Hepatocyte (in vitro differentiated cells): ENCODE data around the gene TCHP. TPM values are rescaled to one million over a fixed set of nuclear protein-coding genes. Genes with fewer than 3 reads are reported as not detected.
"Not testable (repeated sequence)": the region's sequence is repeated elsewhere in the genome, so short reads cannot be mapped to it uniquely, and the experiment has no call there.

Experiments used
- DNase-seq: peaks from one replicate; pipeline ENCODE4 v3.0.0-alpha.2; 2016; ENCODE audit warnings: low spot score
- H2AFZ ChIP-seq: fragments of 200-600 bp; sonication (generic); 2 replicates; pipeline ENCODE4 v1.6.0; 2016; ENCODE audit warnings: antibody characterized with exemption, mild to moderate bottlenecking
- H3K27ac ChIP-seq: fragments of 200-600 bp; sonication (generic); 2 replicates; pipeline ENCODE4 v1.5.1; 2016; ENCODE audit warnings: mild to moderate bottlenecking
- H3K27me3 ChIP-seq: fragments of 200-600 bp; sonication (generic); 2 replicates; pipeline ENCODE4 v1.6.1; 2016
- H3K36me3 ChIP-seq: fragments of 200-600 bp; sonication (generic); replicated peaks from 2 replicates; pipeline ENCODE4 v1.5.1; 2016; ENCODE audit warnings: low read depth; ENCODE audit not compliant: insufficient read depth
- H3K4me1 ChIP-seq: fragments of 200-600 bp; sonication (generic); 2 replicates; pipeline ENCODE4 v1.5.1; 2016; ENCODE audit warnings: mild to moderate bottlenecking, moderate library complexity; ENCODE audit not compliant: insufficient read depth
- H3K4me2 ChIP-seq: fragments of 200-600 bp; sonication (generic); 2 replicates; pipeline ENCODE4 v1.6.0; 2016
- H3K4me3 ChIP-seq: fragments of 200-600 bp; sonication (generic); 2 replicates; pipeline ENCODE4 v1.5.1; 2016; ENCODE audit warnings: mild to moderate bottlenecking
- H3K79me2 ChIP-seq: fragments of 200-600 bp; sonication (generic); 2 replicates; pipeline ENCODE4 v1.6.0; 2017; ENCODE audit warnings: mild to moderate bottlenecking
- H3K9me2 ChIP-seq: fragments of 200-600 bp; sonication (generic); replicated peaks from 2 replicates; pipeline ENCODE4 v1.6.0; 2017; ENCODE audit warnings: mild to moderate bottlenecking; ENCODE audit not compliant: insufficient read depth
- H3K9me3 ChIP-seq: fragments of 200-600 bp; sonication (generic); 2 replicates; pipeline ENCODE4 v1.5.1; 2016; ENCODE audit warnings: low read depth, mild to moderate bottlenecking
- H4K20me1 ChIP-seq: fragments of 200-600 bp; sonication (generic); 2 replicates; pipeline ENCODE4 v1.6.0; 2016; ENCODE audit warnings: mild to moderate bottlenecking; ENCODE audit not compliant: insufficient read depth, poor library complexity, severe bottlenecking
- EZH2 ChIP-seq: fragments of 200-600 bp; sonication (generic); IDR thresholded peaks from 2 replicates; pipeline ENCODE4 v1.6.1; 2016; ENCODE audit warnings: antibody characterized with exemption, mild to moderate bottlenecking, borderline replicate concordance
- EZH2phosphoT487 ChIP-seq: fragments of 200-600 bp; sonication (generic); IDR thresholded peaks from one replicate; pipeline ENCODE4 v1.6.1; 2018; ENCODE audit warnings: antibody characterized with exemption, mild to moderate bottlenecking, low read depth, moderate library complexity; ENCODE audit not compliant: unreplicated experiment, severe bottlenecking
- WGBS: methylation state at CpG from one replicate; pipeline ENCODE4 v1.1.6; 2016; ENCODE audit warnings: low lambda C conversion rate; ENCODE audit errors: missing lambda C conversion rate; 5-methylcytosine and 5-hydroxymethylcytosine counted together
- polyA plus RNA-seq: library from polyadenylated mRNA; unstranded; fragments of >200 nt; fragmentation: Nextera tagmentation; extraction: Ambion mirVana; gene quantifications from 2 replicates; pipeline ENCODE4 v1.2.1, GENCODE V29; 2016
- total RNA-seq: library from RNA; depleted of rRNA; stranded (reverse); fragments of >200 nt; gene quantifications from 2 replicates; pipeline ENCODE4 v1.2.3, GENCODE V29; 2014
- TF ChIP-seq, protein P1 (sequence below): fragments of 200-600 bp; sonication (generic); IDR thresholded peaks from 2 replicates; pipeline ENCODE4 v1.5.1; 2016; ENCODE audit warnings: antibody characterized with exemption, mild to moderate bottlenecking; ENCODE audit not compliant: poor library complexity

TCHP gene
- total and polyA plus RNA-seq, 2 experiments from 2014 or later, result 5.5 to 8.0 TPM

DNA sequence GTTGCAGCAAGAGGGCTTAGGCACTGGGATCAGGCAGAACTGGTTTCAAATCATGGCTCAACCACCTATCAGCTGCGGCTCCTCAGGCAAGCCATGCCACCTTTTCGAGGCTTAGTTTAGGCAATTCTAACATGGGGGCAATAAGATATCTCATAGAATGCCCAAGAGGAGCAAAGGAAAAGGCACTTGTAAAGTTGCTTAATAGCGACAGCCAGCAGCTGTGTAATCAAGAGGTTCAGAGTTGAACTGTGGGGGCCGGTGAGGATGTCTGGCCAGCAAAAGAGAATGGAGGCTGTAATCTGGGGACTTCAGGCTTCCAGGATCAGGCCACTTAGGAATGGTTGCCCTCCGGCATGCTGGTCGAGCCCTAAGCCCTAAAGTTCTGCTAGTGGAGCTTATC is 3.0 kb upstream of the TCHP start:
- Histone ChIP-seq H2AFZ (no peak overlapping the region), H3K9me3 (no peaks in the 10 kb centered on the region), H3K4me3 (no peak overlapping the region), H3K36me3 (no peaks in the 10 kb centered on the region), H3K4me2 (no peak overlapping the region), H3K27me3 (peaks cover 2% of the 10 kb centered on the region), H3K79me2 (peaks cover 10% of the 10 kb centered on the region), H3K27ac (no peak overlapping the region), H3K9me2 (no peaks in the 10 kb centered on the region), H4K20me1 (no peaks in the 10 kb centered on the region), H3K4me1 (peaks cover 17% of the 10 kb centered on the region)
- TF ChIP-seq EZH2phosphoT487 (no peak), EZH2 (no peak)
- TF ChIP-seq, protein P1, sequence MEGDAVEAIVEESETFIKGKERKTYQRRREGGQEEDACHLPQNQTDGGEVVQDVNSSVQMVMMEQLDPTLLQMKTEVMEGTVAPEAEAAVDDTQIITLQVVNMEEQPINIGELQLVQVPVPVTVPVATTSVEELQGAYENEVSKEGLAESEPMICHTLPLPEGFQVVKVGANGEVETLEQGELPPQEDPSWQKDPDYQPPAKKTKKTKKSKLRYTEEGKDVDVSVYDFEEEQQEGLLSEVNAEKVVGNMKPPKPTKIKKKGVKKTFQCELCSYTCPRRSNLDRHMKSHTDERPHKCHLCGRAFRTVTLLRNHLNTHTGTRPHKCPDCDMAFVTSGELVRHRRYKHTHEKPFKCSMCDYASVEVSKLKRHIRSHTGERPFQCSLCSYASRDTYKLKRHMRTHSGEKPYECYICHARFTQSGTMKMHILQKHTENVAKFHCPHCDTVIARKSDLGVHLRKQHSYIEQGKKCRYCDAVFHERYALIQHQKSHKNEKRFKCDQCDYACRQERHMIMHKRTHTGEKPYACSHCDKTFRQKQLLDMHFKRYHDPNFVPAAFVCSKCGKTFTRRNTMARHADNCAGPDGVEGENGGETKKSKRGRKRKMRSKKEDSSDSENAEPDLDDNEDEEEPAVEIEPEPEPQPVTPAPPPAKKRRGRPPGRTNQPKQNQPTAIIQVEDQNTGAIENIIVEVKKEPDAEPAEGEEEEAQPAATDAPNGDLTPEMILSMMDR, result no peak
- DNase-seq, result no peak
- WGBS, result 85% methylated on average over 6 of the region's 6 CpGs

DNA sequence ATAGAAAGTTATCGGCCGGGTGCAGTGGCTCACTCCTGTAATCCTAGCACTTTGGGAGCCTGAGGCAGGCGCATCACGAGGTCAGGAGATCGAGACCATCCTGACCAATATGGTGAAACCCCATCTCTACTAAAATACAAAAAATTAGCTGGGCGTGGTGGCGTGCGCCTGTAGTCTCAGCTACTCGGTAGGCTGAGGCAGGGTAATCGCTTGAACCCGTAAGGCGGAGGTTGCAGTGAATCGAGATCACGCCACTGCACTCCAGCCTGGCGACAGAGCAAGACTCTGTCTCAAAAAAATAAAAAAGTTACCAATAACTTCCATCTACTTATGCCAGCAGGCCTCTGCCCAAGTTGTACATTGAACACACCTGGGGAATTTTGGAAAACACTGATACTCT is 729 bp upstream of the TCHP start:
- Histone ChIP-seq H3K4me2 (peak overlapping the region; percentile 98), H3K4me1 (peaks cover 17% of the 10 kb centered on the region), H3K27ac (peak overlapping the region; percentile 93), H2AFZ (peak overlapping the region; percentile 98), H3K79me2 (peaks cover 15% of the 10 kb centered on the region)
- H3K36me3 ChIP-seq, DNase-seq, H3K4me3 ChIP-seq, H4K20me1 ChIP-seq, H3K9me3 ChIP-seq, H3K27me3 ChIP-seq, H3K9me2 ChIP-seq: not testable (repeated sequence)
- WGBS, result 96% methylated on average over 15 of the region's 15 CpGs

DNA sequence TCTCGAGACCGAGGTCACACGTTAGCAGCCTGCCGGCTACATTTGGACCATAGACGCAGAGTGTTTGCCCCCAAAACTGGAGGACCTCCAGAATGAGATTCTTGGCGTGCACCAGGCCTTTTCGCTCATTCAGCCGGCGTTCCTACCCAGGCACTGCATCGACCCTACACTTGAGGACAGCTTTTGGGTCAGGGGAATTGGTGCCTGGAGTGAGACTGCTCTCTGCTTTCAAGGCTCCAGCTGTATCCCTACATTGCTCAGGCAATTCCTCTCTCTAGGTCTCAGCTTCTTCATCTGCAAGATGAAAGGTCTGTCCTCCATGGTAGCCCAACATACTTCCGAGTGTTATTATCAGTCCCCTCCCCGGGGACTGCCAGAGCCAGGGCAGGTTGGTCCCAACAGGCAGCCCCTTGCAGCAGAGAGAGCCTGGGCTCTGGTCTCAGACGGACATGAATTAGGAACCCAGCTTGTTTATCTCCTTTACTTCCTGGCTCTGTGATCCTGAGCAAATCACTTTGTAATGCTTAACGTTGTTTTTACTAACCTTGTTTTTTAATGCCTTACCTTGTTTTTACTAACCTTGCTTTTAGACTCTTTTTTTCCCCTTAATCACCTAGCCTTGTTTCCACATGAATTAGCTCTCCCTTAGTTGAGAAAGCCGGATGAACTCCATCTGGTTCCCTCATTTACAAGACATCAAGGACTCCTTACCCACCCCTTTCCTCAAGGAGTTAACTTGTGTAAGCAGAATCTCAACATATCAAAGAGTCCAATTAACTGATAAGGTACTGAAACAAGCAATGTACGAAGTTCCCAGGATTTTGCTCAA is 892 bp downstream of the TCHP start:
- peaks cover 15% of the 10 kb centered on the region for H3K79me2 ChIP-seq
- DNase-seq, result no peak
- no peaks in the 10 kb centered on the region for H4K20me1 ChIP-seq
- H3K36me3 ChIP-seq, result no peaks in the 10 kb centered on the region
- peak overlapping the region; percentile 89 for H3K4me3 ChIP-seq
- peak overlapping the region; percentile 98 for H3K4me2 ChIP-seq
- H2AFZ ChIP-seq, result peak overlapping the region; percentile 98
- peaks cover 17% of the 10 kb centered on the region for H3K4me1 ChIP-seq
- H3K27me3 ChIP-seq, result no peaks in the 10 kb centered on the region
- H3K9me2 ChIP-seq, result no peaks in the 10 kb centered on the region
- H3K27ac ChIP-seq, result peak overlapping the region; percentile 93
- TF ChIP-seq EZH2 (no peak), EZH2phosphoT487 (no peak)
- TF ChIP-seq, protein P1, result no peak
- 3% methylated on average over 16 of the region's 16 CpGs for WGBS
- H3K9me3 ChIP-seq, result no peaks in the 10 kb centered on the region

- DNase-seq, result no peak
- WGBS, result 88% methylated on average over 14 of the region's 15 CpGs
- no peaks in the 10 kb centered on the region for H3K9me3 ChIP-seq
- H2AFZ ChIP-seq, result no peak overlapping the region
- H3K4me2 ChIP-seq, result no peak overlapping the region
- TF ChIP-seq, protein P1, result no peak
- TF ChIP-seq EZH2phosphoT487 (no peak), EZH2 (no peak)
- H3K27me3 ChIP-seq, result no peaks in the 10 kb centered on the region
- peaks cover 17% of the 10 kb centered on the region for H3K4me1 ChIP-seq
- no peaks in the 10 kb centered on the region for H4K20me1 ChIP-seq
- H3K9me2 ChIP-seq, result no peaks in the 10 kb centered on the region
- H3K27ac ChIP-seq, result no peak overlapping the region
- H3K4me3 ChIP-seq, result no peak overlapping the region
- no peaks in the 10 kb centered on the region for H3K36me3 ChIP-seq
- peaks cover 15% of the 10 kb centered on the region for H3K79me2 ChIP-seq
Measured at GRCh38 chr12:109902891-109903418, 2.9 kb downstream of the TCHP start.
